Measurements from ENCODE around the gene LARP4B. TPM values are rescaled to one million over a fixed set of nuclear protein-coding genes. Genes with fewer than 3 reads are reported as not detected.

The LARP4B gene
- polyA plus RNA-seq, 2 of the 4 experiments (the other 2 are of a cell fraction), result 25.5 to 54.2 TPM

DNA sequence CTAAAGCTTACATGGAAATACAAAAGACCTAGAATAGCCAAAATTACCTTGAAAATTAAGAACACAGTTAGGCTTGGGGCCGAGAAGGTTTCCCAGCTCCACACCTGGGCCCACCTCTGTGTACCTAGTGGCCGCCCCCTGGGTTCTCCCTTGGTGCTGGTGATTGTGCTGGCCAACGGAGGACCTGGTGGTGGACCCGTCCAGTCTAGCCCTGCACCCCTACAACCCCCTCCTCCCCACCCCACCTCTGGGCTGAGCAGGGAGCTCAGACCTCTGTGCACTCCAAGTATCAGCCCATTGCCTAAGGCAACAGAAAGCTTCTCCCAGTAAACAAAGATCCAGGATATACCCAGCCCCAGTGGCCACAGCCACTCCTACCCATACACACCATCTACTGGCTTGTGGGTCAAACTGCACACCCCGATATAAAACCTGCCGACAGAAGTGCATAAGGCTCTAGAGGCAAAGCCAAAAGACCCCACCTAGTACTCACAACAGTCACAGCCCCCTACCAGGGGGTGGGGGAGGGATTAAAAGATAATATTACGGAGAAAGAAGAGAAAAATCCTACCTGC lies 137.0 kb downstream of the LARP4B start:
- ATAC-seq (no peak; a peak in 1 of 6 replicates), FAIRE-seq (no peak), DNase-seq (ENCODE audit: low read depth in 1 of 2, low spot score in 1 of 2) (no peak)
- ChIA-PET CTCF (interaction anchor here (0.7 to 1.4 kb wide), 2 partner anchors 18 to 193 kb away, joined by 3 read pairs; no protein-coding TSS in a partner anchor), POLR2A (no interaction called here)
- Histone ChIP-seq H3K27ac (no peak overlapping the region), H3K4me3 (no peak overlapping the region), H3K4me1 (peaks cover 5% of the 10 kb centered on the region; the same call in 1 of the 3 replicates), H3K9me3 (peaks cover 32% of the 10 kb centered on the region), H3K4me2 (no peak overlapping the region)
- TF ChIP-seq RCOR1 (IDR thresholded peaks at IDR 0.05; ENCODE audit: low read depth, low read length) (no peak), FOXS1 (CRISPR knock-in tag; IDR thresholded peaks at IDR 0.05) (no peak), ESRRA (IDR thresholded peaks at IDR 0.05; ENCODE audit: borderline replicate concordance, low read length) (no peak), EHMT2 (IDR thresholded peaks at IDR 0.05; ENCODE audit: low read depth) (no peak), RAD21 (conservative IDR thresholded peaks at IDR 0.05 in 1 of 2, IDR thresholded peaks at IDR 0.05 in 1 of 2) (0 out of 5 replicates have a peak, but pooled peaks of 1 of the 2 experiments have one; percentile 13)
- 82% methylated on average over 7 of the region's 7 CpGs for WGBS (ENCODE audit: missing lambda C conversion rate)

DNA sequence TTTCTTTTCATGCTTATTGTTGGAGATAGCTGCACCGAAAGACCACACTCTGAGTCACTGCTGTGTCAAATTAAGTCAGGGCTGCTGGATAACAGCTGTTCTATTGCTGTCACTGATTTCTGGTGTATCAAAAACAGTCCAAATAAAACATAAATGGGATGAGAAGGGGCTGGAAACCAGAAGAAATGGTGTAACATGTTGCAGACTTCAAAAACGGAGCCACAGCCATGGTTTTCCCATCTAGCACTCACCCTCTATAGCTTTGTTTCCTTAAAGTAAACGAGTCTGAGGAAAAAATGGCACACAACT lies 138.8 kb downstream of the LARP4B start:
- DNase-seq (ENCODE audit: low read depth in 1 of 2, low spot score in 1 of 2) (no peak), ATAC-seq (no peak), FAIRE-seq (no peak)
- Histone ChIP-seq H3K4me3 (no peak overlapping the region), H3K4me1 (peaks cover 11% of the 10 kb centered on the region; the same call in 1 of the 3 replicates), H3K9me3 (peaks cover 20% of the 10 kb centered on the region), H3K4me2 (no peak overlapping the region), H3K27ac (no peak overlapping the region)
- CTCF ChIA-PET, result interaction anchor here (0.6 to 11.5 kb wide), 3 partner anchors 99 to 439 kb away, joined by 3 to 94 read pairs (median 3); no protein-coding TSS in a partner anchor
- POLR2A ChIA-PET, result no interaction called here
- TF ChIP-seq, protein P1, sequence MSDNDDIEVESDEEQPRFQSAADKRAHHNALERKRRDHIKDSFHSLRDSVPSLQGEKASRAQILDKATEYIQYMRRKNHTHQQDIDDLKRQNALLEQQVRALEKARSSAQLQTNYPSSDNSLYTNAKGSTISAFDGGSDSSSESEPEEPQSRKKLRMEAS (IDR thresholded peaks at IDR 0.05), result no peak
- WGBS (ENCODE audit: missing lambda C conversion rate), result 47% methylated on average over 3 of the region's 3 CpGs

DNA sequence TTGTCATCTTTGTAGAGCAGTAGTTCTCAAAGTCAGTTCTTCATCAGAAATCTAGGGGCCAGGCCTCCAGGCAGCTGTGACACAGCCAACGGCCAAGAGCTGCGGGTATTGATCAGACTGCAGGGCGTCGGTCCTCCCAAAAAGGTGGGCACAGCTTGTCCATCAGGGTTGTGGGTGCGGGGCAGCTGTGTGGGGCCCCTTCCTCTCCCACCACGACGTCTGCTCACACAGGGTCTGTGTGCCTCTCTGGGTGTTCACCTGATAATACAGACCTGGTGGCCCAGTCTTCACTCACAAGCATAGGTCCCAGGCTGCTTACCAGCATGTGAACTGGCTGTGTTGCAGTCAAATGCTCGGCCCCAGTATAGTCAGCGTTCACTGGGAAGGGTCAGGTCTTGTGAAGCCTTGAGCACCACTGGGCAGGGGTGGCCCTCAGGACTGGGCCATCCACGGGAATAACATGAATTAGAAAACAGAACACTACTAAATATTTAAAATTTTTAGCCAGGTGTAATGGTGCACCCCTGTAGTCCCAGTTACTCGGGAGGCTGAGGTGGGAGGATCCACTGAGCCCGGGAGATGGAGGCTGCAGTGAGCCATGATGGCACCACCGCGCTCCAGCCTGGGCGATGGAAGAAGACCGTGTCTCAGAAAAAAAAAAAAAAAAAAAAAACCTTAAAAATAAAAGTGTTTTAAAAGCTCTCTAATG lies 139.3 kb downstream of the LARP4B start:
- no peak overlapping the region for H3K27ac ChIP-seq
- POLR2A ChIA-PET, result no interaction called here
- TF ChIP-seq FOSL2 (IDR thresholded peaks at IDR 0.05) (no peak), FOSL2 (CRISPR knock-in tag; IDR thresholded peaks at IDR 0.05) (no peak), CHD4 (IDR thresholded peaks at IDR 0.05; ENCODE audit: borderline replicate concordance) (no peak), EHMT2 (IDR thresholded peaks at IDR 0.05; ENCODE audit: low read depth) (no peak), RFX5 (IDR thresholded peaks at IDR 0.05) (no peak)
- peaks cover 15% of the 10 kb centered on the region for H3K9me3 ChIP-seq
- WGBS (ENCODE audit: missing lambda C conversion rate), result 82% methylated on average over 16 of the region's 16 CpGs
- no peak overlapping the region for H3K4me2 ChIP-seq
- H3K4me1 ChIP-seq, result peaks cover 11% of the 10 kb centered on the region; the same call in 1 of the 3 replicates
- ATAC-seq (no peak), DNase-seq (ENCODE audit: low read depth in 1 of 2, low spot score in 1 of 2) (no peak), FAIRE-seq (no peak)
- CTCF ChIA-PET, result interaction anchor here (0.6 to 11.5 kb wide), 4 partner anchors 14 to 438 kb away, joined by 3 to 94 read pairs (median 4); no protein-coding TSS in a partner anchor
- no peak overlapping the region for H3K4me3 ChIP-seq

DNA sequence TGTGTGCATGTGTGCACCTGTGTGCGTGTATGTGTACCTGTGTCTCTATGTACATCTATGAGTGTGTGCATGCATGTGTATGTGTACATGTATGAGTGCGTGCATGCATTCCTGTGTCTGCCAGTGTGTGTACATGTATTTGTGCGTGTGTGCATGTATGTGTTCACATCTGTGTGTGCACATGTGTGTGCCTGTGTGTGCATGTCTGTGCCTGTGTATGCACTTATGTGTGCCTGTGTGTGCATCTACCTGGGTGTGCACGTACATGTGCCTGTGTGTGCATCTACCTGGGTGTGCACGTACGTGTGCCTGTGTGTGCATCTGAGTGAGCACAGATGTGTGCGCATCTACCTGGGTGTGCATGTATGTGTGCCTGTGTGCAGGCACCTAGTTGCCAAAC lies 139.9 kb downstream of the LARP4B start:
- peaks cover 9% of the 10 kb centered on the region for H3K9me3 ChIP-seq
- H3K4me2 ChIP-seq, result no peak overlapping the region
- ATAC-seq (no peak), DNase-seq (ENCODE audit: low read depth in 1 of 2, low spot score in 1 of 2) (no peak), FAIRE-seq (no peak)
- H3K4me1 ChIP-seq, result peaks cover 11% of the 10 kb centered on the region; the same call in 1 of the 3 replicates
- CTCF ChIA-PET, result interaction anchor here (1.0 to 11.5 kb wide), 3 partner anchors 15 to 280 kb away, joined by 3 to 94 read pairs (median 5); no protein-coding TSS in a partner anchor
- no peak overlapping the region for H3K4me3 ChIP-seq
- POLR2A ChIA-PET, result no interaction called here
- TF ChIP-seq ZC3H11A (IDR thresholded peaks at IDR 0.05), result no peak
- TF ChIP-seq, protein P2, sequence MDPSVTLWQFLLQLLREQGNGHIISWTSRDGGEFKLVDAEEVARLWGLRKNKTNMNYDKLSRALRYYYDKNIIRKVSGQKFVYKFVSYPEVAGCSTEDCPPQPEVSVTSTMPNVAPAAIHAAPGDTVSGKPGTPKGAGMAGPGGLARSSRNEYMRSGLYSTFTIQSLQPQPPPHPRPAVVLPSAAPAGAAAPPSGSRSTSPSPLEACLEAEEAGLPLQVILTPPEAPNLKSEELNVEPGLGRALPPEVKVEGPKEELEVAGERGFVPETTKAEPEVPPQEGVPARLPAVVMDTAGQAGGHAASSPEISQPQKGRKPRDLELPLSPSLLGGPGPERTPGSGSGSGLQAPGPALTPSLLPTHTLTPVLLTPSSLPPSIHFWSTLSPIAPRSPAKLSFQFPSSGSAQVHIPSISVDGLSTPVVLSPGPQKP (IDR thresholded peaks at IDR 0.05; ENCODE audit: low read depth, low read length), result no peak
- no peak for TF ChIP-seq PHF8 (IDR thresholded peaks at IDR 0.05; ENCODE audit: borderline replicate concordance, low read depth)
- no peak for TF ChIP-seq FOXS1 (CRISPR knock-in tag; IDR thresholded peaks at IDR 0.05)
- no peak overlapping the region for H3K27ac ChIP-seq
- WGBS (ENCODE audit: missing lambda C conversion rate), result 89% methylated on average over 7 of the region's 7 CpGs

All from A549 (cell line).